Measurements from ENCODE around the gene DENND1A.

DNA sequence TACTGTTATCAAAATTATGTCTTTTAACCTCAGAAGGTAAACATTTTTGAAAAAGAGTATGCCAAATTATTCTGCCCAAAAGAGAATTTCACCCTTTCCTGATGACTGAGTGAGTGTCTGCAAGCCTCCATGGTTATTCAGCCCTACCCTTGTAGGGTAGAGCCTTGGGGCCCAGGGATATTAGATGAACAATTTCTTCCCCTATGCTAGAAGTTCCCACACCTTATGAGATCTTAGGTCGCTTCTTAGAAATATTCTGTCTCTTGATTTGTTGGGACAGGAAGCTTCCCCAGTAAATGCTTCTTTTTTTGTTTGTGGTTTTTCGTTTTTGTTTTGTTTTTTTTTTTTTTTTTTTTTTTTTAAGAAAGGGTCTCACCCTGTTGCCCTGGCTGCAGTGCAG, 570.8 kb downstream of the DENND1A start:
- TF ChIP-seq, protein P1, sequence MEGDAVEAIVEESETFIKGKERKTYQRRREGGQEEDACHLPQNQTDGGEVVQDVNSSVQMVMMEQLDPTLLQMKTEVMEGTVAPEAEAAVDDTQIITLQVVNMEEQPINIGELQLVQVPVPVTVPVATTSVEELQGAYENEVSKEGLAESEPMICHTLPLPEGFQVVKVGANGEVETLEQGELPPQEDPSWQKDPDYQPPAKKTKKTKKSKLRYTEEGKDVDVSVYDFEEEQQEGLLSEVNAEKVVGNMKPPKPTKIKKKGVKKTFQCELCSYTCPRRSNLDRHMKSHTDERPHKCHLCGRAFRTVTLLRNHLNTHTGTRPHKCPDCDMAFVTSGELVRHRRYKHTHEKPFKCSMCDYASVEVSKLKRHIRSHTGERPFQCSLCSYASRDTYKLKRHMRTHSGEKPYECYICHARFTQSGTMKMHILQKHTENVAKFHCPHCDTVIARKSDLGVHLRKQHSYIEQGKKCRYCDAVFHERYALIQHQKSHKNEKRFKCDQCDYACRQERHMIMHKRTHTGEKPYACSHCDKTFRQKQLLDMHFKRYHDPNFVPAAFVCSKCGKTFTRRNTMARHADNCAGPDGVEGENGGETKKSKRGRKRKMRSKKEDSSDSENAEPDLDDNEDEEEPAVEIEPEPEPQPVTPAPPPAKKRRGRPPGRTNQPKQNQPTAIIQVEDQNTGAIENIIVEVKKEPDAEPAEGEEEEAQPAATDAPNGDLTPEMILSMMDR (IDR thresholded peaks at IDR 0.05; ENCODE audit: insufficient read depth, low read depth, low read length) = no peak
- TF ChIP-seq EZH2 (IDR thresholded peaks at IDR 0.05; ENCODE audit: insufficient read depth, low read length) = no peak

All from astrocyte (in vitro differentiated cells and primary cell).